Ovary (tissue), 9 donors: Measurements from ENCODE around the gene HSPA1B. TPM values are rescaled to one million over a fixed set of nuclear protein-coding genes. Genes with fewer than 3 reads are reported as not detected.

Experiments used
- DNase-seq, 5 donors: peaks; one replicate each; pipeline ENCODE4 v3.0.0-alpha.2; 2019 to 2020
- H3K27ac ChIP-seq, 2 donors: fragments of 200-600 bp; one replicate each; pipeline versions ENCODE4 v1.5.1 to v1.8.0; 2019 to 2022
- H3K27me3 ChIP-seq: fragments of 200-600 bp; one replicate; pipeline ENCODE4 v1.8.0; 2022
- H3K36me3 ChIP-seq: fragments of 200-600 bp; sonication (generic); one replicate; pipeline ENCODE4 v1.5.1; 2019
- H3K4me1 ChIP-seq: one replicate; pipeline ENCODE4 v1.8.1; 2013; ENCODE audit warnings: mild to moderate bottlenecking, moderate library complexity; ENCODE audit not compliant: insufficient read depth
- H3K4me3 ChIP-seq: fragments of 200-600 bp; sonication (generic); one replicate; pipeline ENCODE4 v1.5.1; 2017
- H3K9me3 ChIP-seq, 2 donors: fragments of 200-600 bp in 1 of 2; sonication (generic) in 1 of 2; one replicate each; pipeline versions ENCODE4 v1.5.1 to v1.8.1; 2013 to 2019; ENCODE audit warnings: mild to moderate bottlenecking in 1 of 2, moderate library complexity in 1 of 2
- EP300 ChIP-seq: sonication (generic); formaldehyde crosslinking; IDR thresholded peaks from one replicate; pipeline ENCODE4 v1.6.1; 2017; ENCODE audit warnings: antibody characterized with exemption
- POLR2A ChIP-seq: fragments of 450-650 bp; IDR thresholded peaks from one replicate; pipeline ENCODE4 v1.6.1; 2017; ENCODE audit warnings: antibody characterized with exemption, mild to moderate bottlenecking, moderate library complexity
- WGBS, 3 donors: extraction: QIAGEN DNeasy Blood & Tissue Kit in 1 of 3; methylation state at CpG; one replicate each; pipeline versions ENCODE4 v1.1.5 to v1.1.7; 2013 to 2017; 5-methylcytosine and 5-hydroxymethylcytosine counted together
- intact Hi-C, 4 donors: fragments of 100-400 bp; cut with DNase I; formaldehyde crosslinking; loops; one replicate each; pipeline versions ENCODE4 v1.11.0 to v1.15.1; 2022 to 2023
- polyA plus RNA-seq, 2 donors: library from polyadenylated mRNA; stranded (reverse); fragments of 200-250 nt in 1 of 2; fragments of 350-450 nt in 1 of 2; fragmentation: Illumina TruSeq in 1 of 2; extraction: RNeasy Lipid Tissue Mini Kit (QIAGEN cat#74804) in 1 of 2; gene quantifications; one replicate each; pipeline ENCODE4 v1.2.3, GENCODE V29; 2013 to 2014
- small RNA-seq: library from RNA; depleted of rRNA; stranded (forward); fragments of <200 nt; gene quantifications from one replicate; pipeline ENCODE3, GENCODE V24; 2016
- total RNA-seq, 7 donors: library from RNA; depleted of rRNA in 2 of 7; stranded (reverse); fragments of >200 nt in 2 of 7; fragmentation: NEBNext Ultra II Directional in 3 of 7; extraction: Animal tissue kit (Norgen Biotek cat#: 25700) in 3 of 7; gene quantifications; one replicate each; pipeline versions ENCODE4 v1.1.0 to v1.2.4, GENCODE V29; 2016 to 2023
- TF ChIP-seq, protein P1 (sequence below), 3 donors: fragments of 450-650 bp in 2 of 3; fragments of 200-600 bp in 1 of 3; IDR thresholded peaks; one replicate each; pipeline versions ENCODE4 v1.5.1 to v1.8.0; 2016 to 2022; ENCODE audit warnings: antibody characterized with exemption in 3 of 3, mild to moderate bottlenecking in 1 of 3
- donor health status: DM: no; HTN: no; CAD: no; lungs with moderate emphysema.
- donor health status: DM: no; HTN: no; CAD: no.
- donor health status: Bipolar disorder and iron deficiency.
- donor health status: DM: yes; HTN: yes; CAD: no.
- donor health status: DM: no; HTN: no; CAD: no.
- donor health status: DM: yes; HTN: yes; CAD: no.

The HSPA1B gene
- total and polyA plus RNA-seq, 9 donors, result 41.9 to 506 (median 175) TPM

- intact Hi-C loops, result no loop called here
- Histone ChIP-seq H3K4me1 (no peaks in the 10 kb centered on the region), H3K27ac (peak overlapping the region in 1 of 2 donors; percentile 31), H3K36me3 (no peaks in the 10 kb centered on the region), H3K4me3 (no peak overlapping the region), H3K27me3 (no peaks in the 10 kb centered on the region), H3K9me3 (no peaks in the 10 kb centered on the region)
- TF ChIP-seq EP300 (no peak), POLR2A (no peak)
- TF ChIP-seq, protein P1, sequence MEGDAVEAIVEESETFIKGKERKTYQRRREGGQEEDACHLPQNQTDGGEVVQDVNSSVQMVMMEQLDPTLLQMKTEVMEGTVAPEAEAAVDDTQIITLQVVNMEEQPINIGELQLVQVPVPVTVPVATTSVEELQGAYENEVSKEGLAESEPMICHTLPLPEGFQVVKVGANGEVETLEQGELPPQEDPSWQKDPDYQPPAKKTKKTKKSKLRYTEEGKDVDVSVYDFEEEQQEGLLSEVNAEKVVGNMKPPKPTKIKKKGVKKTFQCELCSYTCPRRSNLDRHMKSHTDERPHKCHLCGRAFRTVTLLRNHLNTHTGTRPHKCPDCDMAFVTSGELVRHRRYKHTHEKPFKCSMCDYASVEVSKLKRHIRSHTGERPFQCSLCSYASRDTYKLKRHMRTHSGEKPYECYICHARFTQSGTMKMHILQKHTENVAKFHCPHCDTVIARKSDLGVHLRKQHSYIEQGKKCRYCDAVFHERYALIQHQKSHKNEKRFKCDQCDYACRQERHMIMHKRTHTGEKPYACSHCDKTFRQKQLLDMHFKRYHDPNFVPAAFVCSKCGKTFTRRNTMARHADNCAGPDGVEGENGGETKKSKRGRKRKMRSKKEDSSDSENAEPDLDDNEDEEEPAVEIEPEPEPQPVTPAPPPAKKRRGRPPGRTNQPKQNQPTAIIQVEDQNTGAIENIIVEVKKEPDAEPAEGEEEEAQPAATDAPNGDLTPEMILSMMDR (IDR thresholded peaks at IDR 0.05), result no peak
- no peak for DNase-seq
- 64 to 70% (median 66%) methylated on average over 10 of the region's 10 CpGs for WGBS, 3 donors
Observed at GRCh38 chr6:31877651-31878161, 50.2 kb downstream of the HSPA1B start.

DNA sequence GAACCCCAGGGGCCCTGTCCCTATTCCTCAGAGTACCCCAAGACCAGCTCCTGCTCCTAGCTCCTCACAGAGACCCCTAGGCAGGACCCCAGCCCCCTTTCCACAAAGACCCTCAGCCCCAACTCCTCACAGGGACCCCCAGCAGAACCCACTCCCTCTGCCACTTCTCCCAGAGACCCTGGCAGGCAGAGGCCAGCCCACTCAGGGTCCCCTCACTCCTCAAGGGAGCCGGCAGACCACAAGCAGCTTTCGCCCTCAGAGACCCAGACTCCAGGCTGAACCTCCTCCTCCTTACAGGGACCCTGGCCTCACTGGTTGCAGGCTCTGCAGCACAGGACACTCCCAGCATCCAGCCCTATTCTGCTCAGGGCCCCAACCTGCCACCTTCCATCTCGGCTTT lies 50.7 kb downstream of the HSPA1B start:
- whole genome bisulfite sequencing, 3 donors, result 84 to 94% (median 89%) methylated on average over 3 of the region's 3 CpGs
- H3K9me3 ChIP-seq, result no peaks in the 10 kb centered on the region
- no peaks in the 10 kb centered on the region for H3K36me3 ChIP-seq
- intact Hi-C loops, result no loop called here
- H3K4me3 ChIP-seq, result no peak overlapping the region
- peak overlapping the region in 1 of 2 donors; percentile 31 for H3K27ac ChIP-seq
- TF ChIP-seq, protein P1 (IDR thresholded peaks at IDR 0.05), result no peak
- TF ChIP-seq POLR2A, result no peak
- TF ChIP-seq EP300, result no peak
- no peaks in the 10 kb centered on the region for H3K27me3 ChIP-seq
- DNase-seq, result no peak
- H3K4me1 ChIP-seq, result no peaks in the 10 kb centered on the region

DNA sequence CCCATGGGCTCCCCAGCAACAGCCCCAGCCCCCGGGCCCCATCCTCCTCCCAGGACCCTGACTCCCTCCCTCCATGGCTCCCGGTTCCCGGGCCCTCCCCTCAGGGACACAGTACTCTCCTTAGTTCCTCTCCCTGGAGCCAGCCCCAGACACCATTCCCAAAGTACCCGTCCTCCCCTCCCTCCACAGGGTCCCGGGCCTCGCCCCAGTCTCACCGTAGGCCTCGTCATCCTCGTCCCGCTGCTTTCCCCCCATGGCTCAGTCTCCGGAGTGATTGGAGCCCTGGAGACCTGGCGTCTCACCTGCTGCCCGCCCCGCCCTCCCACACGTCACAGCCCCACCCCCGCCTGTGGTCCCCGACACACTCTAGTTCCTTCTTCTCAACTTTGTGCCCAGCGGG lies 51.2 kb downstream of the HSPA1B start, which contains the start of gene SLC44A4:
TSS of gene SLC44A4 (minus strand) at position 272 of the 400 bp plus-strand sequence. CDS start at position 255, 17 bp downstream.
- H3K4me1 ChIP-seq, result no peaks in the 10 kb centered on the region
- H3K4me3 ChIP-seq, result no peak within 1 kb of the TSS
- no peaks in the 10 kb centered on the region for H3K9me3 ChIP-seq
- no peak for DNase-seq
- 54 to 69% (median 66%) methylated on average over 18 of the region's 18 CpGs for WGBS, 3 donors
- TF ChIP-seq, protein P1 (IDR thresholded peaks at IDR 0.05), result no peak
- TF ChIP-seq EP300 (no peak), POLR2A (no peak)
- H3K27ac ChIP-seq, result peak within 1 kb of the TSS in 1 of 2 donors; percentile 31
- H3K36me3 ChIP-seq, result no peaks in the 10 kb centered on the region
- no peaks in the 10 kb centered on the region for H3K27me3 ChIP-seq
- intact Hi-C loops, result no loop called here

DNA sequence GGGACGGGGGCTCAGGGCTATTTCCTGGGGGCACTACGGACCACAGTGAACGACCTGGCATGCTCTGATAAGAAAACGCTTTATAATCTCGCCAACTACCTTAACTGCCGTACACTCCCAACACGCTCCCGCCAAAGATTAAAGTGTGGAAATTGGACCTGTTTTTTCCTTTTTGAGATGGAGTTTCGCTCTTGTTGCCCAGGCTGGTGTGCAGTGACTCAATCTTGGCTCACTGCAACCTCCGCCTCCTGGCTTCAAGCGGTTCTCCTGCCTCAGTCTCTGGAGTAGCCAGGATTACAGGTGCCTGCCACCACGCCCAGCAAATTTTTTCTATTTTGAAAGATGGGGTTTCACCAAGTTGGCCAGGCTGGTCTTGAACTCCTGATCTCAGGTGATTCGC lies 51.6 kb downstream of the HSPA1B start:
- H3K4me3 ChIP-seq, result no peak overlapping the region
- H3K27ac ChIP-seq, result no peak overlapping the region
- TF ChIP-seq POLR2A, result no peak
- TF ChIP-seq, protein P1 (IDR thresholded peaks at IDR 0.05), result no peak
- TF ChIP-seq EP300, result no peak
- DNase-seq, result no peak
- H3K36me3 ChIP-seq, result no peaks in the 10 kb centered on the region
- 70 to 79% (median 78%) methylated on average over 13 of the region's 13 CpGs for WGBS, 3 donors
- no peaks in the 10 kb centered on the region for H3K27me3 ChIP-seq
- intact Hi-C loops, result no loop called here
- H3K9me3 ChIP-seq, result no peaks in the 10 kb centered on the region
- H3K4me1 ChIP-seq, result no peaks in the 10 kb centered on the region

Small RNA genes lying within 50 kb of the gene (small RNA-seq; reads per million reads assigned to genes)
- gene RF00019 (not detected), gene SNORD48 (420 reads per million, percentile 95 among the genes with 10 or more reads in this experiment), gene SNORD52 (not detected)

Other genes with a start within 250 kb of the HSPA1B start
Only the 30 nearest of the 38 such genes appear.
- gene APOM, start 171.8 kb upstream of the HSPA1B start, total RNA-seq, result 1 to 10 TPM; 1.3 to 7.2 (median 4.0) TPM
- gene APOM, start 171.8 kb upstream of the HSPA1B start, polyA plus RNA-seq, result 1 to 10 TPM; 1.5 to 7.7 TPM
- 10 to 100 TPM; 13.9 to 26.2 (median 22.6) TPM for gene C6orf47, start 167.0 kb upstream of the HSPA1B start, total RNA-seq
- gene C6orf47, start 167.0 kb upstream of the HSPA1B start, polyA plus RNA-seq, result 10 to 100 TPM; 15.9 to 17.6 TPM
- 10 to 100 TPM; 14.6 to 19.9 (median 16.5) TPM for gene GPANK1, start 162.7 kb upstream of the HSPA1B start, total RNA-seq
- 10 to 100 TPM; 25.1 to 26.6 TPM for gene GPANK1, start 162.7 kb upstream of the HSPA1B start, polyA plus RNA-seq
- 100 to 1,000 TPM; 120 to 258 (median 139) TPM for gene CSNK2B, start 161.7 kb upstream of the HSPA1B start, total RNA-seq
- gene CSNK2B, start 161.7 kb upstream of the HSPA1B start, polyA plus RNA-seq, result 100 to 1,000 TPM; 186 to 240 TPM
- gene LY6G5B, start 157.8 kb upstream of the HSPA1B start, total RNA-seq, result 10 to 100 TPM in 5 of 7 donors, 1 to 10 TPM in 2; 8.5 to 28.4 (median 13.1) TPM
- 10 to 100 TPM; 11.4 to 15.0 TPM for gene LY6G5B, start 157.8 kb upstream of the HSPA1B start, polyA plus RNA-seq
- gene LY6G5C, start 146.7 kb upstream of the HSPA1B start, total RNA-seq, result 1 to 10 TPM in 6 of 7 donors, not detected in 1; 1.2 to 2.3 (median 2.0) TPM
- gene LY6G5C, start 146.7 kb upstream of the HSPA1B start, polyA plus RNA-seq, result 1 to 10 TPM; 2.7 to 3.7 TPM
- gene ABHD16A, start 124.4 kb upstream of the HSPA1B start, total RNA-seq, result 10 to 100 TPM; 31.1 to 60.4 (median 37.6) TPM
- gene ABHD16A, start 124.4 kb upstream of the HSPA1B start, polyA plus RNA-seq, result 10 to 100 TPM; 25.4 to 35.2 TPM
- not detected for gene LY6G6F, start 120.9 kb upstream of the HSPA1B start, total RNA-seq
- gene LY6G6F, start 120.9 kb upstream of the HSPA1B start, polyA plus RNA-seq, result not detected
- not detected for gene LY6G6D, start 112.4 kb upstream of the HSPA1B start, total RNA-seq
- not detected for gene LY6G6D, start 112.4 kb upstream of the HSPA1B start, polyA plus RNA-seq
- gene LY6G6C, start 106.0 kb upstream of the HSPA1B start, total RNA-seq, result 1 to 10 TPM in 2 of 7 donors, not detected in 5; 1.0 to 4.9 TPM
- under 1 TPM in 1 of 2 donors, not detected in 1; 0.17 TPM for gene LY6G6C, start 106.0 kb upstream of the HSPA1B start, polyA plus RNA-seq
- under 1 TPM in 3 of 7 donors, not detected in 4; 0.15 to 0.94 (median 0.69) TPM for gene MPIG6B, start 104.4 kb upstream of the HSPA1B start, total RNA-seq
- under 1 TPM; 0.06 to 0.60 TPM for gene MPIG6B, start 104.4 kb upstream of the HSPA1B start, polyA plus RNA-seq
- 100 to 1,000 TPM in 3 of 7 donors, 10 to 100 TPM in 4; 61.2 to 139 (median 95.2) TPM for gene DDAH2, start 98.4 kb upstream of the HSPA1B start, total RNA-seq
- 100 to 1,000 TPM in 1 of 2 donors, 10 to 100 TPM in 1; 23.9 to 127 TPM for gene DDAH2, start 98.4 kb upstream of the HSPA1B start, polyA plus RNA-seq
- 100 to 1,000 TPM; 128 to 208 (median 184) TPM for gene CLIC1, start 91.2 kb upstream of the HSPA1B start, total RNA-seq
- 100 to 1,000 TPM; 199 to 473 TPM for gene CLIC1, start 91.2 kb upstream of the HSPA1B start, polyA plus RNA-seq
- 10 to 100 TPM in 4 of 7 donors, 1 to 10 TPM in 3; 8.6 to 19.1 (median 14.5) TPM for gene MSH5, start 87.7 kb upstream of the HSPA1B start, total RNA-seq
- 1 to 10 TPM; 4.8 to 7.8 TPM for gene MSH5, start 87.7 kb upstream of the HSPA1B start, polyA plus RNA-seq
- gene SAPCD1, start 65.1 kb upstream of the HSPA1B start, total RNA-seq, result 1 to 10 TPM in 5 of 7 donors, under 1 TPM in 1, not detected in 1; 0.94 to 5.2 (median 3.6) TPM
- gene SAPCD1, start 65.1 kb upstream of the HSPA1B start, polyA plus RNA-seq, result 1 to 10 TPM; 1.6 to 2.9 TPM
- gene VWA7, start 50.4 kb upstream of the HSPA1B start, total RNA-seq, result 10 to 100 TPM in 1 of 7 donors, 1 to 10 TPM in 5, under 1 TPM in 1; 0.48 to 25.2 (median 1.7) TPM
- gene VWA7, start 50.4 kb upstream of the HSPA1B start, polyA plus RNA-seq, result under 1 TPM; 0.18 to 0.62 TPM
- 10 to 100 TPM; 16.0 to 73.6 (median 44.1) TPM for gene VARS1, start 32.0 kb upstream of the HSPA1B start, total RNA-seq
- gene VARS1, start 32.0 kb upstream of the HSPA1B start, polyA plus RNA-seq, result 10 to 100 TPM; 21.1 to 29.8 TPM
- 10 to 100 TPM; 35.9 to 58.3 (median 47.5) TPM for gene LSM2, start 20.8 kb upstream of the HSPA1B start, total RNA-seq
- 10 to 100 TPM; 51.2 to 90.7 TPM for gene LSM2, start 20.8 kb upstream of the HSPA1B start, polyA plus RNA-seq
- 1 to 10 TPM; 1.3 to 6.1 (median 3.9) TPM for gene HSPA1L, start 12.5 kb upstream of the HSPA1B start, total RNA-seq
- gene HSPA1L, start 12.5 kb upstream of the HSPA1B start, polyA plus RNA-seq, result 1 to 10 TPM; 3.2 to 6.1 TPM
- 100 to 1,000 TPM in 5 of 7 donors, 10 to 100 TPM in 2; 51.5 to 340 (median 140) TPM for gene HSPA1A, start 12.2 kb upstream of the HSPA1B start, total RNA-seq
- gene HSPA1A, start 12.2 kb upstream of the HSPA1B start, polyA plus RNA-seq, result 10 to 100 TPM; 44.6 to 83.1 TPM
- gene NEU1, start 35.1 kb downstream of the HSPA1B start, total RNA-seq, result 10 to 100 TPM; 23.7 to 35.7 (median 28.2) TPM
- gene NEU1, start 35.1 kb downstream of the HSPA1B start, polyA plus RNA-seq, result 10 to 100 TPM; 26.3 to 61.1 TPM
- gene SLC44A4, start 51.3 kb downstream of the HSPA1B start, total RNA-seq, result 10 to 100 TPM in 1 of 7 donors, 1 to 10 TPM in 6; 1.4 to 54.8 (median 6.4) TPM
- gene SLC44A4, start 51.3 kb downstream of the HSPA1B start, polyA plus RNA-seq, result 1 to 10 TPM; 1.8 to 2.5 TPM
- 10 to 100 TPM; 23.1 to 71.7 (median 57.7) TPM for gene EHMT2, start 70.0 kb downstream of the HSPA1B start, total RNA-seq
- 10 to 100 TPM; 19.7 to 48.4 TPM for gene EHMT2, start 70.0 kb downstream of the HSPA1B start, polyA plus RNA-seq
- 10 to 100 TPM in 5 of 7 donors, 1 to 10 TPM in 2; 1.9 to 24.8 (median 10.8) TPM for gene ZBTB12, start 74.3 kb downstream of the HSPA1B start, total RNA-seq
- 10 to 100 TPM in 1 of 2 donors, 1 to 10 TPM in 1; 2.4 to 10.3 TPM for gene ZBTB12, start 74.3 kb downstream of the HSPA1B start, polyA plus RNA-seq
- 10 to 100 TPM in 4 of 7 donors, 1 to 10 TPM in 3; 1.4 to 23.0 (median 11.4) TPM for gene C2, start 100.0 kb downstream of the HSPA1B start, total RNA-seq
- gene C2, start 100.0 kb downstream of the HSPA1B start, polyA plus RNA-seq, result 10 to 100 TPM in 1 of 2 donors, 1 to 10 TPM in 1; 8.6 to 32.6 TPM
- gene CFB, start 118.4 kb downstream of the HSPA1B start, total RNA-seq, result 100 to 1,000 TPM in 1 of 7 donors, 10 to 100 TPM in 6; 11.3 to 231 (median 23.8) TPM
- 10 to 100 TPM; 19.1 to 20.4 TPM for gene CFB, start 118.4 kb downstream of the HSPA1B start, polyA plus RNA-seq
- 10 to 100 TPM; 59.2 to 75.0 (median 65.8) TPM for gene NELFE, start 131.2 kb downstream of the HSPA1B start, total RNA-seq
- gene NELFE, start 131.2 kb downstream of the HSPA1B start, polyA plus RNA-seq, result 10 to 100 TPM; 54.8 to 84.5 TPM
- 10 to 100 TPM; 37.2 to 59.4 (median 51.5) TPM for gene SKIC2, start 131.4 kb downstream of the HSPA1B start, total RNA-seq
- 10 to 100 TPM; 24.6 to 36.3 TPM for gene SKIC2, start 131.4 kb downstream of the HSPA1B start, polyA plus RNA-seq
- gene DXO, start 144.4 kb downstream of the HSPA1B start, total RNA-seq, result 10 to 100 TPM; 22.3 to 42.8 (median 26.7) TPM
- gene DXO, start 144.4 kb downstream of the HSPA1B start, polyA plus RNA-seq, result 10 to 100 TPM; 11.7 to 29.3 TPM
- 1,000 to 10,000 TPM in 1 of 7 donors, 100 to 1,000 TPM in 6; 147 to 1,617 (median 248) TPM for gene C4A, start 154.3 kb downstream of the HSPA1B start, total RNA-seq
- 100 to 1,000 TPM; 114 to 324 TPM for gene C4A, start 154.3 kb downstream of the HSPA1B start, polyA plus RNA-seq